ENCODE data around the gene MT2A.

DNA sequence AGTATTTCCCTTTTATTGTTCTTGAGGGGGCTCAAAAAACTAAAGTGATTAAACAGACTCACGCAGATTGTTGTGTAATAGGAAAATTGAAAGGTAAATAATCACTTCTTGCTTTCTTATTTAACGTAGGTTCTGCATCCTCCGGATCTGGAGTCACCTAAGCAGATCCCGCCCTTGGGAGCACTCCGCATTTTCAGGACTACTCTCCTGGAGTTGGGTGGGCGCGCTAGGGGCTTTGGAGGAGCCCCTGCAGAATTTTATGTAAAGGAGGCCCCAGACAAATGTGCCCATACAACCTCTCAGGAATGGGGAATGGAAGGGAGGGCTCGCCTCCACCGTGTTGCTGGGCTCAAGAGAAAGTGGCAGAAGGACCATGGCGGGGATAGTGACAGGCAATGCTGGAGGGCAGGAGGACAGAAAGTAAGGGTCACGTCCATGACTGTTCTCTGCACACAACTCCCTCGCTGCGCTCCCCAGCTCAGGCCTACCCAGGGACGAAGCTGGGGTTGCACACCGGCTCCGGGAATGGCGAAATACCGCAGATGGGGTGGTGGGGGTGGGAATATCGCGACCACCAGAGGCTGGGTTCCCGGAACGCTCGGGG, 8.3 kb downstream of the MT2A start:
- TF ChIP-seq, protein P1, sequence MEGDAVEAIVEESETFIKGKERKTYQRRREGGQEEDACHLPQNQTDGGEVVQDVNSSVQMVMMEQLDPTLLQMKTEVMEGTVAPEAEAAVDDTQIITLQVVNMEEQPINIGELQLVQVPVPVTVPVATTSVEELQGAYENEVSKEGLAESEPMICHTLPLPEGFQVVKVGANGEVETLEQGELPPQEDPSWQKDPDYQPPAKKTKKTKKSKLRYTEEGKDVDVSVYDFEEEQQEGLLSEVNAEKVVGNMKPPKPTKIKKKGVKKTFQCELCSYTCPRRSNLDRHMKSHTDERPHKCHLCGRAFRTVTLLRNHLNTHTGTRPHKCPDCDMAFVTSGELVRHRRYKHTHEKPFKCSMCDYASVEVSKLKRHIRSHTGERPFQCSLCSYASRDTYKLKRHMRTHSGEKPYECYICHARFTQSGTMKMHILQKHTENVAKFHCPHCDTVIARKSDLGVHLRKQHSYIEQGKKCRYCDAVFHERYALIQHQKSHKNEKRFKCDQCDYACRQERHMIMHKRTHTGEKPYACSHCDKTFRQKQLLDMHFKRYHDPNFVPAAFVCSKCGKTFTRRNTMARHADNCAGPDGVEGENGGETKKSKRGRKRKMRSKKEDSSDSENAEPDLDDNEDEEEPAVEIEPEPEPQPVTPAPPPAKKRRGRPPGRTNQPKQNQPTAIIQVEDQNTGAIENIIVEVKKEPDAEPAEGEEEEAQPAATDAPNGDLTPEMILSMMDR (IDR thresholded peaks at IDR 0.05): no peak
- TF ChIP-seq SIN3A (IDR thresholded peaks at IDR 0.05; ENCODE audit: borderline replicate concordance, insufficient read depth, low read depth, low read length): no peak
- TF ChIP-seq POLR2AphosphoS5 (IDR thresholded peaks at IDR 0.05; ENCODE audit: low read depth, low read length): no peak
- TF ChIP-seq, protein P2, sequence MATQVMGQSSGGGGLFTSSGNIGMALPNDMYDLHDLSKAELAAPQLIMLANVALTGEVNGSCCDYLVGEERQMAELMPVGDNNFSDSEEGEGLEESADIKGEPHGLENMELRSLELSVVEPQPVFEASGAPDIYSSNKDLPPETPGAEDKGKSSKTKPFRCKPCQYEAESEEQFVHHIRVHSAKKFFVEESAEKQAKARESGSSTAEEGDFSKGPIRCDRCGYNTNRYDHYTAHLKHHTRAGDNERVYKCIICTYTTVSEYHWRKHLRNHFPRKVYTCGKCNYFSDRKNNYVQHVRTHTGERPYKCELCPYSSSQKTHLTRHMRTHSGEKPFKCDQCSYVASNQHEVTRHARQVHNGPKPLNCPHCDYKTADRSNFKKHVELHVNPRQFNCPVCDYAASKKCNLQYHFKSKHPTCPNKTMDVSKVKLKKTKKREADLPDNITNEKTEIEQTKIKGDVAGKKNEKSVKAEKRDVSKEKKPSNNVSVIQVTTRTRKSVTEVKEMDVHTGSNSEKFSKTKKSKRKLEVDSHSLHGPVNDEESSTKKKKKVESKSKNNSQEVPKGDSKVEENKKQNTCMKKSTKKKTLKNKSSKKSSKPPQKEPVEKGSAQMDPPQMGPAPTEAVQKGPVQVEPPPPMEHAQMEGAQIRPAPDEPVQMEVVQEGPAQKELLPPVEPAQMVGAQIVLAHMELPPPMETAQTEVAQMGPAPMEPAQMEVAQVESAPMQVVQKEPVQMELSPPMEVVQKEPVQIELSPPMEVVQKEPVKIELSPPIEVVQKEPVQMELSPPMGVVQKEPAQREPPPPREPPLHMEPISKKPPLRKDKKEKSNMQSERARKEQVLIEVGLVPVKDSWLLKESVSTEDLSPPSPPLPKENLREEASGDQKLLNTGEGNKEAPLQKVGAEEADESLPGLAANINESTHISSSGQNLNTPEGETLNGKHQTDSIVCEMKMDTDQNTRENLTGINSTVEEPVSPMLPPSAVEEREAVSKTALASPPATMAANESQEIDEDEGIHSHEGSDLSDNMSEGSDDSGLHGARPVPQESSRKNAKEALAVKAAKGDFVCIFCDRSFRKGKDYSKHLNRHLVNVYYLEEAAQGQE (IDR thresholded peaks at IDR 0.05; ENCODE audit: insufficient read depth in 1 of 2, low read depth in 2 of 2, low read length in 1 of 2): no peak
- TF ChIP-seq TCF7L2 (IDR thresholded peaks at IDR 0.05; ENCODE audit: low read depth, low read length): no peak
